IMR-90 (cell line): Measurements from ENCODE around the gene CEP63. TPM values are rescaled to one million over a fixed set of nuclear protein-coding genes. Genes with fewer than 3 reads are reported as not detected.

Experiments used
- ATAC-seq: fragments of 200-7000 bp; cut with Tn5 transposase; 2 replicates; pipeline ENCODE4 v1.9.1; 2020; ENCODE audit warnings: low read depth, mild to moderate bottlenecking, moderate library complexity
- BruUV-seq: library from RNA; stranded (reverse); fragments of 400-500 nt; replicated peaks from 2 replicates; lab custom pipeline; 2021; lab: Mats Ljungman, UMichigan
- CTCF ChIA-PET: fragments of 300-600 bp; formaldehyde crosslinking; extraction: SDS; loops from one replicate; lab custom pipeline; 2021; ENCODE audit warnings: antibody characterized with exemption; lab: Yijun Ruan, JAX
- POLR2A ChIA-PET: fragments of 300-600 bp; sonication (Branson Sonifier 250); formaldehyde crosslinking; loops from one replicate; lab custom pipeline; 2022; ENCODE audit warnings: antibody characterized with exemption; ENCODE audit not compliant: unreplicated experiment; lab: Charles Lee
- DNase-seq: peaks from one replicate; pipeline ENCODE4 v3.0.0; 2013
- H2AFZ ChIP-seq: replicated peaks from 2 replicates; pipeline ENCODE3; 2013; ENCODE audit warnings: low read length, mild to moderate bottlenecking; ENCODE audit not compliant: poor library complexity
- H2AK5ac ChIP-seq: 2 replicates; pipeline ENCODE4 v1.6.1; 2013; ENCODE audit warnings: low read depth, low read length, inconsistent platforms
- H2AK9ac ChIP-seq: replicated peaks from 2 replicates; pipeline ENCODE3; 2013; ENCODE audit warnings: mild to moderate bottlenecking, low read depth, low read length, moderate library complexity; ENCODE audit not compliant: poor library complexity
- H2BK120ac ChIP-seq: 2 replicates; pipeline ENCODE4 v1.6.1; 2013; ENCODE audit warnings: low read depth, low read length, inconsistent platforms
- H2BK15ac ChIP-seq: 3 replicates; pipeline ENCODE4 v1.6.1; 2013; ENCODE audit warnings: low read depth, low read length, inconsistent platforms
- H2BK20ac ChIP-seq: 2 replicates; pipeline ENCODE4 v1.6.1; 2013; ENCODE audit warnings: low read depth, mild to moderate bottlenecking, inconsistent platforms, low read length, moderate library complexity
- H2BK5ac ChIP-seq: 2 replicates; pipeline ENCODE4 v1.6.1; 2013; ENCODE audit warnings: mild to moderate bottlenecking, low read depth, low read length, inconsistent platforms; ENCODE audit not compliant: poor library complexity, severe bottlenecking
- H3K14ac ChIP-seq: replicated peaks from 2 replicates; pipeline ENCODE4 v1.6.1; 2013; ENCODE audit warnings: low read depth, low read length, inconsistent platforms
- H3K18ac ChIP-seq: 2 replicates; pipeline ENCODE4 v1.6.1; 2013; ENCODE audit warnings: low read depth, low read length, control low read depth
- H3K23ac ChIP-seq: 2 replicates; pipeline ENCODE4 v1.6.1; 2013; ENCODE audit warnings: low read depth, low read length, inconsistent platforms
- H3K27ac ChIP-seq: 2 replicates; pipeline ENCODE4 v1.5.1; 2013; ENCODE audit warnings: mild to moderate bottlenecking, control low read depth, low read length; ENCODE audit not compliant: insufficient read depth
- H3K27me3 ChIP-seq: 2 replicates; pipeline ENCODE4 v1.6.1; 2013; ENCODE audit warnings: low read length; ENCODE audit not compliant: control insufficient read depth, insufficient read depth
- H3K36me3 ChIP-seq: 2 replicates; pipeline ENCODE4 v1.6.1; 2013; ENCODE audit warnings: low read length, mixed read lengths; ENCODE audit not compliant: control insufficient read depth, insufficient read depth
- H3K4ac ChIP-seq: 2 replicates; pipeline ENCODE4 v1.6.1; 2013; ENCODE audit warnings: low read depth, low read length, inconsistent platforms
- H3K4me1 ChIP-seq: 2 replicates; pipeline ENCODE4 v1.6.1; 2013; ENCODE audit warnings: low read length, mixed read lengths; ENCODE audit not compliant: control insufficient read depth, insufficient read depth
- H3K4me2 ChIP-seq: 2 replicates; pipeline ENCODE4 v1.6.1; 2013; ENCODE audit warnings: low read depth, mild to moderate bottlenecking, control low read depth, low read length, moderate library complexity
- H3K4me3 ChIP-seq: 2 replicates; pipeline ENCODE4 v1.5.1; 2013; ENCODE audit warnings: low read depth, mild to moderate bottlenecking, control low read depth, low read length, moderate library complexity; ENCODE audit not compliant: insufficient read depth
- H3K56ac ChIP-seq: 2 replicates; pipeline ENCODE4 v1.6.1; 2013; ENCODE audit warnings: low read length, inconsistent platforms; ENCODE audit not compliant: insufficient read depth; ENCODE audit errors: extremely low read depth
- H3K79me1 ChIP-seq, 2 experiments: 2 replicates each; pipeline ENCODE4 v1.6.1; 2013; ENCODE audit warnings: low read length in 2 of 2, inconsistent platforms in 1 of 2, low read depth in 1 of 2
- H3K9ac ChIP-seq: 2 replicates; pipeline ENCODE4 v1.6.1; 2013; ENCODE audit warnings: low read depth, low read length, control low read depth
- H3K9me1 ChIP-seq: 2 replicates; pipeline ENCODE4 v1.6.1; 2013; ENCODE audit warnings: low read length, inconsistent platforms; ENCODE audit not compliant: insufficient read depth
- H3K9me3 ChIP-seq: 2 replicates; pipeline ENCODE4 v1.6.1; 2013; ENCODE audit warnings: low read length; ENCODE audit not compliant: control insufficient read depth, insufficient read depth
- H4K20me1 ChIP-seq: 2 replicates; pipeline ENCODE4 v1.6.1; 2013; ENCODE audit warnings: low read length, inconsistent platforms; ENCODE audit not compliant: insufficient read depth
- H4K5ac ChIP-seq: 2 replicates; pipeline ENCODE4 v1.6.1; 2013; ENCODE audit warnings: mild to moderate bottlenecking, low read depth, low read length, control low read depth
- H4K8ac ChIP-seq, 2 experiments: 2 replicates each; pipeline ENCODE4 v1.6.1; 2013; ENCODE audit warnings: low read depth in 2 of 2, low read length in 2 of 2, control low read depth in 1 of 2, inconsistent platforms in 1 of 2
- H4K91ac ChIP-seq: 2 replicates; pipeline ENCODE4 v1.6.1; 2013; ENCODE audit warnings: low read depth, low read length, inconsistent platforms; ENCODE audit not compliant: insufficient read depth
- RFX5 ChIP-seq: IDR thresholded peaks from 2 replicates; pipeline ENCODE4 v1.8.0; 2012; ENCODE audit warnings: low read depth, mild to moderate bottlenecking, low read length, moderate library complexity
- WGBS, 2 experiments: methylation state at CpG; one replicate each; pipeline versions ENCODE4 v1.1.5 to v1.1.7; 2013; ENCODE audit warnings: missing lambda C conversion rate in 2 of 2; ENCODE audit not compliant: insufficient read length in 1 of 2; ENCODE audit errors: extremely low coverage in 2 of 2; 5-methylcytosine and 5-hydroxymethylcytosine counted together
- dilution Hi-C: fragments of 300-500 bp; cut with HindIII; formaldehyde crosslinking; loops from one replicate; pipeline ENCODE4 v1.14.3; 2018; ENCODE audit warnings: low sequenced_read_pairs; ENCODE audit not compliant: unreplicated experiment
- in situ Hi-C: fragments of 300-500 bp; cut with MboI; formaldehyde crosslinking; loops from 3 replicates; pipeline ENCODE4 v1.14.3; 2019; ENCODE audit warnings: low sequenced_read_pairs, inconsistent platforms, mixed read lengths
- intact Hi-C: fragments of 100-400 bp; cut with micrococcal nuclease; formaldehyde crosslinking; loops from 2 replicates; pipeline ENCODE4 v1.10.0; 2022
- polyA plus RNA-seq, 3 experiments: library from polyadenylated mRNA; depleted of rRNA; stranded (reverse); fragments of >200 nt; gene quantifications; 2 replicates each; pipeline ENCODE4 v1.2.3, GENCODE V29; 2012; ENCODE audit warnings: low replicate concordance in 1 of 3
- total RNA-seq: library from RNA; depleted of rRNA; stranded (reverse); fragments of >200 nt; gene quantifications from 2 replicates; pipeline ENCODE4 v1.2.3, GENCODE V29; 2012

CEP63 gene
- total and polyA plus RNA-seq, 2 of the 4 experiments (the other 2 are of a cell fraction), result 6.5 to 9.1 TPM

DNA sequence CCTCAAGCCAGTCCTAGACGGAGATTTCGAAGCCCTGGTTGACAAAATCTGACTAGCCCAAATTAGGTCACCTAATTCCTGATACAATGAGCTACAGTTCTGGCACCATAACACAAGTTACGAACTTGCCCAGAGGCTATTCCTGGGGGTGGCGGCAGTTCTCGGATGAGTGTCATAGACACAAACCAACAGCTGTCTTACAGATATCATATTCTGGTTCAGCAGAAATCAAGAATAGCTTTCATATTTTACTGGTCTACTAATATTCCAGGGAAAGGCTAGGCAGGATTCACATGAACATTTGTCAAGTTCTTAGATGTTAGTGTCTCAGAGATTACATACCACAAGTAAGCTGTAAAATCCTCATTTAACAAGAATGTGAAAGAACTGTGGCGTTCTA, 8.9 kb upstream of the CEP63 start:
- Histone ChIP-seq H3K4me1 (peaks cover 20% of the 10 kb centered on the region), H4K8ac (peak overlapping the region; percentile 11 to 12; a peak in 2 of 4 replicates), H2AFZ (no peak overlapping the region), H2BK20ac (peak overlapping the region; percentile 32; the same call in 1 of the 2 replicates), H3K14ac (peak overlapping the region; percentile 35; the same call in 1 of the 2 replicates), H3K36me3 (peaks cover 19% of the 10 kb centered on the region), H2AK5ac (peak overlapping the region; percentile 10; the same call in 1 of the 2 replicates), H3K4me2 (no peak overlapping the region), H3K4ac (peak overlapping the region; percentile 67), H2BK5ac (peak overlapping the region; percentile 14), H4K20me1 (no peaks in the 10 kb centered on the region), H3K18ac (no peak overlapping the region; the same call in 1 of the 2 replicates), H4K91ac (peak overlapping the region; percentile 60), H3K56ac (no peak overlapping the region), H3K79me1 (peaks cover 29 to 64% of the 10 kb centered on the region in 2 experiments), H3K9me1 (peaks cover 28% of the 10 kb centered on the region), H3K4me3 (no peak overlapping the region), H2BK15ac (peak overlapping the region; percentile 47; the same call in 1 of the 3 replicates), H3K9me3 (no peaks in the 10 kb centered on the region), H4K5ac (no peak overlapping the region), H3K27me3 (no peaks in the 10 kb centered on the region), H2AK9ac (no peak overlapping the region), H3K27ac (no peak overlapping the region), H3K23ac (peak overlapping the region; percentile 31; the same call in 1 of the 2 replicates), H3K9ac (no peak overlapping the region), H2BK120ac (peak overlapping the region; percentile 72; the same call in 1 of the 2 replicates)
- dilution Hi-C loops, result no loop called here
- intact Hi-C loops, result no loop called here
- DNase-seq (no peak), ATAC-seq (no peak)
- no peak for TF ChIP-seq RFX5
- WGBS, 2 experiments, result 85% methylated on average over 2 of the region's 6 CpGs; no CpG with 5 or more reads in 1 of the 2 experiments
- no TSS peak for BruUV-seq
- ChIA-PET CTCF (interaction anchor here (0.6 to 3.0 kb wide), 7 partner anchors 10 to 265 kb away, joined by 3 to 8 read pairs (median 4); no protein-coding TSS in a partner anchor), POLR2A (interaction anchor here (1.3 kb wide), 1 partner anchor 161 kb away, joined by 3 read pairs; no protein-coding TSS in a partner anchor)
- in situ Hi-C loops, result loop anchor here (25.0 kb wide), 1 partner anchor 665 kb away; the partner anchor contains the start of gene SRPRB
